ENCODE data around the gene OR1J2.

The OR1J2 gene

GRCh38 chr9:122552812-122553211 lies 42.2 kb downstream of the OR1J2 start, which contains the start of gene OR1N2:
OR1N2 (plus strand) TSS chr9:122553112; CDS start chr9:122553212, 100 bp downstream.
- DNase-seq = no peak
